Activated CD4-positive, alpha-beta T cell treated with anti-CD3 and anti-CD28 coated beads, Interleukin-2, amount 50 U/mL, for 1 hour (primary cell): Measurements from ENCODE around the gene MIER2.
A peak's percentile ranks its signal among the peaks of the same experiment; 100 is the strongest.
"Not testable (repeated sequence)": the region's sequence is repeated elsewhere in the genome, so short reads cannot be mapped to it uniquely, and the experiment has no call there.

Experiments used
- DNase-seq: peaks from one replicate; pipeline ENCODE4 v3.0.0-alpha.2; 2020

Gene MIER2, protein sequence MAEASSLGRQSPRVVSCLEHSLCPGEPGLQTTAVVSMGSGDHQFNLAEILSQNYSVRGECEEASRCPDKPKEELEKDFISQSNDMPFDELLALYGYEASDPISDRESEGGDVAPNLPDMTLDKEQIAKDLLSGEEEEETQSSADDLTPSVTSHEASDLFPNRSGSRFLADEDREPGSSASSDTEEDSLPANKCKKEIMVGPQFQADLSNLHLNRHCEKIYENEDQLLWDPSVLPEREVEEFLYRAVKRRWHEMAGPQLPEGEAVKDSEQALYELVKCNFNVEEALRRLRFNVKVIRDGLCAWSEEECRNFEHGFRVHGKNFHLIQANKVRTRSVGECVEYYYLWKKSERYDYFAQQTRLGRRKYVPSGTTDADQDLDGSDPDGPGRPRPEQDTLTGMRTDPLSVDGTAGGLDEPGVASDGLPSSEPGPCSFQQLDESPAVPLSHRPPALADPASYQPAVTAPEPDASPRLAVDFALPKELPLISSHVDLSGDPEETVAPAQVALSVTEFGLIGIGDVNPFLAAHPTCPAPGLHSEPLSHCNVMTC

DNA sequence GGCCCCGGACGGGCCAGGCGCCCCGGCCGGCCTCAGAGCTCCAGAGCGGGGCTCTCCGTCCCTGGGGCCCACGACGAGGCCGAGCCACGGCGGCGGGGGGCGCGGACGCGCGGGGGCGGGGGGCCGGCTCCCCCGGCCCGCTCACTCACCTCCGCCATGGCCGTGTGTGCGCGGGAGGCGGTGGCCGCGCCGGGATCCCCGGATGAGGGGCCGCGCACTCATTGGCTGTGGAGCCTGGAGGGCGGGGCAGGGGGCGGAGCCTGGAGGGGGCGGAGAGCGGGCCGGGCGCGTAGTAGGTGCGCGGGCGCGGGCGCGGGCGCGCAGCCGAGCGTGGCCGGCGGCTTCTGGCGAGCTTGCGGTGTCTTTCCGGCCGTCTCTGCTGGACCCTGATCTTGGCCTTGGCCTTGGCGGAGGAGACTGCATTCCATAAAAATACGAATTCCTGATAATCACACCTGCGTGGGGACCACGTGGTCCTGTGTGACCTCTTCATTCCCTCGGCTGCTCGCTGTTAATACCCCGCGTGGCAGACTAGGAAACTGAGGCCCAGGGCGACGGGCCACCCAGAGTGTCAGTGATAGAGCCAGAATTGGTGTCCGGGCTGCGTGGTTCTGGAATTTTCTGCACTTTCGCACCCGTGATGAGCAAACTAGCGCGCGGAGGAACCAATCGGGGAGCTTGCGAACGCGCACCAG, at the start of gene MIER2:
Gene MIER2, minus strand, starts transcription at position 172 of the 695 bp plus-strand sequence. Its CDS starts 14 bp downstream, at position 158.
- peak; percentile 89 for DNase-seq

DNA sequence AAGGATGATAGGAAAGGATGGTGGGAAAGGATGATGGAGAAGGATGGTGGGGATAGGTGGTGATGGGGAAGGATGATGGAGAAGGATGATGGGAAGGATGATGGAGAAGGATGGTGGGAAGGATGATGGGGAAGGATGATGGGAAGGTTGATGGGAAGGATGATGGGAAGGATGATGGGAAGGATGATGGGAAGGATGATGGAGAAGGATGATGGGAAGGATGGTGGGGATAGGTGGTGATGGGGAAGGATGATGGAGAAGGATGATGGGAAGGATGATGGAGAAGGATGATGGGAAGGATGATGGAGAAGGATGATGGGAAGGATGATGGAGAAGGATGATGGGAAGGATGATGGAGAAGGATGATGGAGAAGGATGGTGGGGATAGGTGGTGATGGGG, 49.0 kb upstream of the MIER2 start:
- not testable (repeated sequence) for DNase-seq

DNA sequence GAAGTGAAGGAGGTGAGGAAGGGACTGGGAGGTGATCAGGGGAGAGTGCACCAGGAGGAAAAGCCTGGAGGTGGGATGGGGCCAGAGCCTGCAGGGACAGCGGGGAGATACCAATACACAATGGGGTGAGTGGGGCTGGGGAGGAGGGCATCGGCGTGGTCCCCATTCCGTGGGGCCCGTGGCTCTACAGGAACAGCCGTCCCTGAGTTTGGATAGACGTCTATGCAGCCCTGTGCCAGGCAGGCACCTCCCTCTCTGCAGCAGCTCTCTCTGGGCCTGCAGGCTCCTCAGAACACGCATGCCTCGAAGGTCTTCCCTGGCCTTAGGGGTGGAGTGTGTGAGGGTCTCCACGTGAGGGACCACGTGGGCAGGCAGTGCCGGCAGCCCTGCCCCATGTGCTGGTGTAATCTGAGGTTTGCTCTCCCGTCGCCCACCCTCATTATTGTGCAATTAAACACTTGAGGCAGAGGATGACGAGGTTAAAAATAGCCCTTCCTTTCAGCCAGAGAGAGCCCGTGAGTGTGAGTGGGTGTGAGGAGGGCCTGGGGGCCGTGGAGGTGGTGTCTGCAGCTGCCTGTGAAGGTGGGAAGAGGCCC, 47.9 kb upstream of the MIER2 start:
- no peak for DNase-seq

DNA sequence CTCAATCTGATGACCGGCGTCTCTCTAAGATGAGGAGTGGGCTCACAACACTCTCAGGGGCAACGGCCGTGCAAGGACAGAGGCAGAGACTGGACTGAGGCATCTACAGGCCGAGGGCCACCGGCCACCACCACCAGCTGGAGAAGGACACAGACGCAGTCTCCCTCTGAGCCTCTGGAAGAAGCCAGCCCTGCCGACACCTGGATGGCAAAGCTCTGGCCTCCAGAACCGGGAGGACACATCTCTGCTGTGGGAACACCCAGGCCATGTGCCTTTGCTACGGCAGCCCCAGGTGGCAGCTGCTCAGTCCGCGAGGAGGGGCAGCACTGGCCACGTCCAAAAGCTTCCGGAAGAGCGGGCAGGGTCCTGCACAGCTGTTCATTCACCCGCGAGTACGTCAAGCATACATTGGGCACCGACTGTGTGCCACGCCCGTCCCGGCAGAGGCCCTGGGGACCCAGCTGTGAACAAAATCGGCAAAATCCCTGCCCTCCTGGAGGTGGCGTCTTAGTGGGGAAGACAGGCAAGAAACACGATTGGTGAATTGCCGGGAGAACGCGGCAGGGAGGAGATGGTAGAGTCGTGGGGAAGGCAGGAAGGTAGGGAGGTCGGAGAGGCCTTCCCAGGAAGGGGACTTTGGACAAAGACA, 47.3 kb upstream of the MIER2 start:
- no peak for DNase-seq

DNA sequence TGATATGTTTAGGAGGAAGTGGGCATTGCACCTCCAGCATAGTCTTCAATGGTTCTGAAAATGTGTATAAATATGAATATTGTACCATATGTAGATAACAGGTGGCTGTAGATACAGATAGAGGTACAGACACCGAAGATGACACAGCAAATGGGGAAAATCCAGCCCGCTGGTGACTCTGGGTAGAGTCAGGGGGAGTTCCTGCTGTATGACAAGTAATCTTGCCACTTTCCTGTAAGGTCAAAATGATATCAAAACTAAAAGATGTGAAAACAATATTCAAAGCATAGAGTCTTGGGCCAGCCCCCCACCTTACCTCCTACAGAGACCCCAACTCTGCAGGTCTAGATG, 46.6 kb upstream of the MIER2 start:
- DNase-seq, result no peak

DNA sequence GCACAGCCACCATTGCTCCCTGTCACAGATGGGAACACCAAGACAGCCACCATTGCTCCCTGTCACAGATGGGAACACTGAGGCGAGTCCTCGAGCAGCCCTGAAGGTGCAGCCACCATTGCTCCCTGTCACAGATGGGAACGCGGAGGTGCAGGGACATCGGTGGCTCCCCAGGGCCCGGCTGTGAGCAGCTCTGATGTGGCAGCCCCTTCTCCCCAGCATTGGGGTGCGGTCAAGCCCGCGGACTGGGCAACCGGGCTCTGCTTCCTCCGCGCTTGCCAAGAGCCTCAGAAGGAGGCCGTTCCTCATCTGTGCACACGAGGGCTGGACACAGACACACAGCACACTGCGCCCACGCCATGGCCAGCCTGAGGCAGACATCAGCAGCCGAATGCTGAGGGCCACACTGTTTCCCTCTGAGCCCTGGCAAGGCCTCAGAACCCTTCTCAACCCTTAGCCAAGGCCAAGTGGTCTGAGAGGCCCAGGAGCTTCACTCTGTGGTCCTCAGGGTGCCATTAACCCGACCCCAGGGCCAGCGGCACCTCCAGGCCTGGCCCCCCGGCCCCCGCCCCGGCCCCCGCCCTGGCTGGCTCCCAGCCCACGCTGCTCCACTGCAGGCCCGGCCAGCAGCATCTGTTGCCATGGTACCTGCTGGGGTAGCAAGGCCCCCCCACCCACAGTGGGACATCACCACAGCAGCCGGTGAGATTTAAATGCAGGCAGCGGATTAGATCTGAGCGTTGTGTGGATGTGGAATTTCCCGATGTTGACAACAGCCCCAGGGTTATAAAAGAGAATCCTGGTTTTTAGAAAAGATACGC, 46.0 kb upstream of the MIER2 start:
- no peak for DNase-seq

DNA sequence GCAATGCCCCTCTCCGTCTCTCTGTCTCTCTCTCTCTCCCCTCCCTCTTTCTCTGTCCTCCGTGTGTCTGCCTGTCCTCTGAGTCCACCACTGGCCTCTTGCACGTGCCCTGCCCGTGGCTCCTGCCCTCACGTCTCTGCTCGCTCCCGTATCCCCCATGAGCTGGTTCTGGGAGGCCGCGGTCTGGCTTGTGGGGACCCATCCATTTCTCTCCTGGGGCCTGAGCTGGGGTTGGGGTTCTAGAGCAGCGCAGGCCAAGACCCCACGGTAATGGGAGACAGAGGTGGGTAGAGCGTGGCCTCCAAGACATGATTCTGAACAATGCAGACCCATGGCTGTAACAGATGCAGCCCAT, 45.3 kb upstream of the MIER2 start:
- no peak for DNase-seq

DNA sequence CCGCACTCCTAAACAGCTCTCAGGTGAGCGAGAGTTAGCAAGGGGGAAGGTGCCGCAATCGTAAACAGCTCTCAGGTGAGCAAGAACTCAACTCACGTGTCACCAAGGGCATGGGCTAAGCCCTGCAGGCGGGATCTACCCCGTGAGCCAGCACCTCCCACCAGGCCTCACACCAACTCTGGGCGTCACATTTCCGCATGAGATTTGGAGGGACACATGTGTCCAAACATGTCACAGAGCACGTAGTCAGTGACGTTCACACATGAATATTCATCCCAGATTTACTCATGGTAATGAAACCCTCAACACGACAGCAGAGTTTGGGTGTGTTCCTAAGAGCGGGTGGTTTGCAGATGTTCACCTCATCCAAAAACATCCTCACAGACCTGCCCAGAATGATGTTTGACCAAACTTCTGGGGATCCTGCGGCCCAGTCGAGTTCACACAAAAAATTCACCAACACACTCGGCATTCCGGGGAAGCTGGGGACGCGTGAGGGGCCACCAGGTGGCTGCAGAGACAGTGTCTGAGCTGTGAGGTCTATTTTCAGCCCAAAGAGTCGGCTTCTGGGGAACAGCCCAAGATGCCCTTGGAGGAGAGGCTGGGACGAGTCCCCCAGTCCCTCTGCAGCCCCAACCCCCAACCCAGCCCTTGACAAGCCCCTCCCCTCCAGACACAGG, 44.8 kb upstream of the MIER2 start:
- no peak for DNase-seq

DNA sequence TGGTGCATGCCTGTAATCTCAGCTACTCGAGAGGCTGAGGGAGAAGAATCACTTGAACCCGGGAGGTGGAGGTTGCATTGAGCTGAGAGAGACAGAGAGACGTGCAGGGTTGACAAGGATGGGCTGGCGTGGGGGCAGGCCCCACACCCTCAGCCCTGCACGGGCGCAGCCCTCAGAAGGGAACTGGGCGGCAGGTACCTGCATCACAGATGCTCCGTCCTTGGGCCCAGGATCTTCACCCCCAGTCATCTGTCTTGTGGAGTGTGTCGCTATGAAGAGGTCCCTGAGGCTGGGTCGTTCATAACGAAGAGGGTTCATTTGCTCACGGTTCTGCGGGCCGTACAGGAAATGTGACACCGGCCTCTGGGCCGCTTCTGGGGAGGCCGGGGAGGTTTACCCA, 44.1 kb upstream of the MIER2 start:
- no peak for DNase-seq

DNA sequence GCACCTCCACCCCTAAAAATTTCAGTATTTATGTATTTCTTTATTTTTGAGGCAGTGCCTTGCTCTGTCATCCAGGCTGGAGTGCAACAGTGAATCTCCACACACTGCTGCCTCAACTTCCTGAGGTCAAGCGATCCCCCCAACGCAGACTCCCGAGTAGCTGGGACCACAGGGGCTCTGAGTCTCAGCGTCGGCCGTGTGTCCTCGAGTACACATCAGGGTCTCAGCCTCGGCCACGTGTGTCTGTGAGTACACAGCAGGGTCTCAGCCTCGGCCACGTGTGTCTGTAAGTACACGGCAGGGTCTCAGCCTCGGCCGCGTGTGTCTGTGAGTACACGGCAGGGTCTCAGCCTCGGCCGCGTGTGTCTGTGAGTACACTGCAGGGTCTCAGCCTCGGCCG, 43.2 kb upstream of the MIER2 start:
- DNase-seq, result no peak

DNA sequence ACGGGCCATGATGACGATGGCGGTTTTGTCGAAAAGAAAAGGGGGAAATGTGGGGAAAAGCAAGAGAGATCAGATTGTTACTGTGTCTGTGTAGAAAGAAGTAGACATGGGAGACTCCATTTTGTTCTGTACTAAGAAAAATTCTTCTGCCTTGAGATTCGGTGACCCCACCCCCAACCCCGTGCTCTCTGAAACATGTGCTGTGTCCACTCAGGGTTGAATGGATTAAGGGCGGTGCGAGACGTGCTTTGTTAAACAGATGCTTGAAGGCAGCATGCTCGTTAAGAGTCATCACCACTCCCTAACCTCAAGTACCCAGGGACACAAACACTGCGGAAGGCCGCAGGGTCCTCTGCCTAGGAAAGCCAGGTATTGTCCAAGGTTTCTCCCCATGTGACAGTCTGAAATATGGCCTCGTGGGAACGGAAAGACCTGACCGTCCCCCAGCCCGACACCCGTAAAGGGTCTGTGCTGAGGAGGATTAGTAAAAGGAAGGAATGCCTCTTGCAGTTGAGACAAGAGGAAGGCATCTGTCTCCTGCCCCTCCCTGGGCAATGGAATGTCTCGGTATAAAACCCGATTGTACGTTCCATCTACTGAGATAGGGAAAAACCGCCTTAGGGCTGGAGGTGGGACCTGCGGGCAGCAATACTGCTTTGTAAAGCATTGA, 42.2 kb upstream of the MIER2 start:
- not testable (repeated sequence) for DNase-seq

DNA sequence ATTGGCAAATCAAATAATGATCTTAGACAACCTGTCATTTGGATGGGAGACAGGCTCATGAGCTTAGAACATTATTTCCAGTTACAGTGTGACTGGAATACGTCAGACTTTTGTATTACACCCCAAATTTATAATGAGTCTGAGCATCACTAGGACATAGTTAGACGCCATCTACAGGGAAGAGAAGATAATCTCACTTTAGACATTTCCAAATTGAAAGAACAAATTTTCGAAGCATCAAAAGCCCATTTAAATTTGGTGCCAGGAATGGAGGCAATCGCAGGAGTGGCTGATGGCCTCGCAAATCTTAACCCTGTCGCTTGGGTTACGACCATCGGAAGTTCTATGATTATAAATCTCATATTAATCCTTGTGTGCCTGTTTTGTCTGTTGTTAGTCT, 41.6 kb upstream of the MIER2 start:
- DNase-seq, result not testable (repeated sequence)

DNA sequence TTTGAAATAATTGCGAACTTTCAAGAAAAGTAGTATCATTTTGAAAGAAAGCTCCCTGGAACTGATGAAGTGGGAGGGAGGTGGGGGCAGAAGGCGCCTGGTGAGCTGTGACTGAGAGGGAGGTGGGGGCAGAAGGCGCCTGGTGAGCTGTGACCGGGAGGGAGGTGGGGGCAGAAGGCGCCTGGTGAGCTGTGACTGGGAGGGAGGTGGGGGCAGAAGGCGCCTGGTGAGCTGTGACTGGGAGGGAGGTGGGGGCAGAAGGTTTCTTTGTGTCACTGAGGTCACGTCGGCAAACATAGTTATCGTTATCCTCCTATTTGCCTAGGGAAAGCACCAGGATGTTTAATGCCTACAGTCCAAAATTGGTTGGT, 40.2 kb upstream of the MIER2 start:
- DNase-seq, result no peak

DNA sequence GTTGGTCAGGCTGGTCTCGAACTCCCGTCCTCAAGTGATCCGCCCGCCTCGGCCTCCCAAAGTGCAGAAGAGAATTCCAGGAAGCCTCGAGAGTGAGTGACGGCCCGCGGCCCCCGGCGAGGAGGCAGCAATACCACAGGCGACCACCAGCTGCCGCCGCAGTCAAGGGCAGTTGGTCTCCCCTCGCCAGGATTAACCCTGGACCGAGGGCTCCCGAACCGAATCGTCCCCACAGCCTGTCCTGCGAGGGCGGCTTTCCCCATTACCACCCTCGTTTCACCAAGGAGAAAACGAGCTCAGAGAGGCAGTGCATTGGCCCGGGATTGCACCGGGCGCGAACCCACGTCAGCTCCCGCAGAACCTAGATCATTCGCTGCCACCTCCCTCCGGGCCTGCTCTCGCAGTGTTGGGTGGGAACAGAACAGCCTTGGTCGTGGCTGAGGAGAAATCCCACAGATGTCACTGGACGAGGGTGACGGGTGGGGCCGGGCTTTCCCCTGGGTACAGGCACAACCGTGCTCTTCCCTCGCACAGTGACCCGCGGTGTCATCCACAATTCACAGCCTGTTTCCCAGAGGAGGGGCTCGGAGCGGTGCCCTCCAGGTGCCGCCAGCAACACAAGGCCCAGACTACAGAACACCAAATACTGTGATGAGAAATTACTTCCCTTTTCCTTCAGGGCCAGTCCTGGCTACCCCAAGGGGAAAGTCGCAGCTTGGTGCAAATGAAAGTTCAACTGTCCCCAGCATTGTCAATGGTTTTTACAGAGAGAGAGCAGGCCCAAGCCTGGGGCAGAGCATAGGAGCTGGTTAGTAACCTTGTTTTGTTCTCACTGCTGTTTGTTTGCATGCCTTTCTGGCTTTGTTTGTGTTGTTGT, 39.6 kb upstream of the MIER2 start:
- DNase-seq, result no peak

DNA sequence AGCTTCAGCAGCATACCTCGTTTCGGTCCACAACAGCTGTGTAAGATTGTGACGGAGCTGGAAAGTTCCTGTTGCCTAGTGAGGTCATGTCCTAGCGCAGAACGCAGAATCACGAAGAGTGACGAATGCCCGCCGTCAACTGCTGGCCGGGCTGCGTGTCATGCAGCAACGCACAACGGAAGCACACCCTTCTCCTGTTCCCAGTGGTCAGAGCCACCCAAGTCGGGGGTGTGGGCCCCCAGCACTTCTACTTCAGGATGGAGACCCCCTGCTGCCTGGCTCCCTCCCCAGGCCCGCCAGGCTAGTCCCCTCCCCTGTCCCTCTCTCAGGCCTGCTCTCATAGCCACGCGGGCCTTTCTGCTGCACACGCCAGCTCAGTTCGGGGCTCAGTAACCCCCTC, 38.4 kb upstream of the MIER2 start:
- DNase-seq, result no peak

DNA sequence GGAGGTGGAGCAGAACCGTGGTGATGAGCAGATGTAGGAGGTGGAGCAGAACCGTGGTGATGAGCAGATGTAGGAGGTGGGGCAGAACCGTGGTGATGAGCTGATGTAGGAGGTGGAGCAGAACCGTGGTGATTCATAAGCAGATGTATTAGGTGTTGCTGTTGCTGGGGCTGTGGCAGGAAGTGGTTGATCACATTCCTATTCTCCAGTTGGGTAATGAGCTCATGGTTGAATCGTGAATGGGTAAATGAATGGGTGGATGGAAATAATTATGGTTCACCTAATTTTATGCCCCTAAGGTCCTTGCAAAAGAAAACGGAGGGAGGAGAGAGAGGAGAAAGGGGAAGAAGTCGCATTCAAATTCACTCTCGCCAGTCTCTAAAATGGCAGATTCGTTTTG, 38.0 kb upstream of the MIER2 start:
- not testable (repeated sequence) for DNase-seq

DNA sequence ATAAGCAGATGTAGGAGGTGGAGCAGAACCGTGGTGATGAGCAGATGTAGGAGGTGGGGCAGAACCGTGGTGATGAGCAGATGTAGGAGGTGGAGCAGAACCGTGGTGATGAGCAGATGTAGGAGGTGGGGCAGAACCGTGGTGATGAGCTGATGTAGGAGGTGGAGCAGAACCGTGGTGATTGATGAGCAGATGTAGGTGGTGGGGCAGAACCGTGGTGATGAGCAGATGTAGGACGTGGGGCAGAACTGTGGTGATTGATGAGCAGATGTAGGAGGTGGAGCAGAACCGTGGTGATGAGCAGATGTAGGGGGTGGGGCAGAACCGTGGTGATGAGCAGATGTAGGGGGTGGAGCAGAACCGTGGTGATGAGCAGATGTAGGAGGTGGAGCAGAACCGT, 37.3 kb upstream of the MIER2 start:
- not testable (repeated sequence) for DNase-seq

DNA sequence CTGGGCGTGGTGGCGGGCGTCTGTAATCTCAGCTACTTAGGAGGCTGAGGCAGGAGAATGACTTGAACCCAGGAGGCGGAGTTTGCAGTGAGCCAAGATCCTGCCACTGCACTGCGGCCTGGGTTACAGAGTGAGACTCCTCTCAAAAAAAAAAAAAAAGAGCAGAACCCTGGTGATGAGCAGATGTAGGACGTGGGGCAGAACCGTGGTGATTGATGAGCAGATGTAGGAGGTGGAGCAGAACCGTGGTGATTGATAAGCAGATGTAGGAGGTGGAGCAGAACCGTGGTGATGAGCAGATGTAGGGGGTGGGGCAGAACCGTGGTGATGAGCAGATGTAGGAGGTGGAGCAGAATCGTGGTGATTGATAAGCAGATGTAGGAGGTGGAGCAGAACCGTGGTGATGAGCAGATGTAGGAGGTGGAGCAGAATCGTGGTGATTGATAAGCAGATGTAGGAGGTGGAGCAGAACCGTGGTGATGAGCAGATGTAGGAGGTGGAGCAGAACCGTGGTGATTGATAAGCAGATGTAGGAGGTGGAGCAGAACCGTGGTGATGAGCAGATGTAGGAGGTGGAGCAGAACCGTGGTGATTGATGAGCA, 36.1 kb upstream of the MIER2 start:
- not testable (repeated sequence) for DNase-seq

DNA sequence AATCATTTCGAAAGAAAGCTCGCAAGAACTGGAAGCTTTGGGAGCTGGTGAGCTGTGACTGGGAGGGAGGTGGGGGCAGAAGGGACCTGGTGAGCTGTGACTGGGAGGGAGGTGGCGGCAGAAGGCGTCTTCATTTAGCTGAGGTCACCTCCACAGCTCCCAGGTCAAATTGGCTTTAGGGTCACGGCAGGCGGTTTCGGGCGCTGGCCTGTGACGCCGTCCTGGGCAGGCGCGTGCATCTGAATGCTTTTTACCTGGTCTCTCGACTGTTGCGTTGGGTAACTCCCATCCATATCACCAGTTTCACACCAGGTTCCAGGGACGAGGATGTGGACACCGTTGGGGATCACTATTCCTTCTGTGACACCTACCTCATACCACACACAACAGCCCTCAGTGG, 35.2 kb upstream of the MIER2 start:
- no peak for DNase-seq

DNA sequence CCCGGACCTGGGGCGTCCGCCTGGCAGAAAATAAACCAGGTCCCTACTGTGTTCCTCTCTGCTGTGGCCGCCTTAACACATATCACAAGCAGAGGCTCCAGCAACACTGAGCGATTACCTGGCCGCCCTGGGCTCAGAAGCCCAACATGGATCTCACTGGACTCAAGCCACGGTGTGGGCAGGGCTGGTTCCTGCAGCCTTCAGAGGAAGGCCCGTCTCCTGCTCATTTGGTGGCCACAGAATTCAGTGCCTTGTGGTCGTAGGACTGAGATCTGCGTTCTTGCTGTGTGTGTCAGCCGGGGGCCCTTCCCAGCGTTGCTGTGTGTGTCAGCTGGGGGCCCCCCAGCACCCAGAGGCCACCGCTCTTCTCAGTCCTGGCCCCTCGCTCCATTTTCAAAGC, 34.1 kb upstream of the MIER2 start:
- DNase-seq, result no peak
